Endothelial cell (in vitro differentiated cells): ENCODE measurements around the gene ADORA1. TPM values are rescaled to one million over a fixed set of nuclear protein-coding genes. Genes with fewer than 3 reads are reported as not detected.

Experiments used
- DNase-seq: peaks from one replicate; pipeline ENCODE4 v3.0.0; 2021; ENCODE audit warnings: low spot score
- H3K27ac Mint-ChIP-seq: one replicate; pipeline ENCODE4 v1.8.0; 2021; ENCODE audit warnings: mixed read lengths, inconsistent platforms; ENCODE audit not compliant: unreplicated experiment
- H3K27me3 Mint-ChIP-seq: one replicate; pipeline ENCODE4 v1.8.0; 2021; ENCODE audit warnings: mild to moderate bottlenecking, moderate library complexity, mixed read lengths, inconsistent platforms; ENCODE audit not compliant: unreplicated experiment
- H3K36me3 Mint-ChIP-seq: one replicate; pipeline ENCODE4 v1.8.0; 2021; ENCODE audit warnings: mild to moderate bottlenecking, low read depth, mixed read lengths, inconsistent platforms; ENCODE audit not compliant: unreplicated experiment
- H3K4me1 Mint-ChIP-seq: one replicate; pipeline ENCODE4 v1.8.0; 2021; ENCODE audit warnings: mild to moderate bottlenecking, mixed read lengths, inconsistent platforms; ENCODE audit not compliant: unreplicated experiment
- H3K4me3 Mint-ChIP-seq: one replicate; pipeline ENCODE4 v1.8.0; 2021; ENCODE audit warnings: mild to moderate bottlenecking, mixed read lengths, inconsistent platforms; ENCODE audit not compliant: unreplicated experiment
- H3K9me3 Mint-ChIP-seq: one replicate; pipeline ENCODE4 v1.8.0; 2021; ENCODE audit warnings: mixed read lengths, inconsistent platforms; ENCODE audit not compliant: unreplicated experiment
- total RNA-seq: library from RNA; stranded (reverse); fragmentation: NEBNext Ultra II Directional; extraction: Animal tissue kit (Norgen Biotek cat#: 25700); gene quantifications from one replicate; pipeline ENCODE4 v1.2.1, GENCODE V29; 2021; ENCODE audit not compliant: unreplicated experiment
- TF ChIP-seq, protein P1 (sequence below): fragments of 200-600 bp; sonication (generic); IDR thresholded peaks from one replicate; pipeline ENCODE4 v1.5.0; 2021; ENCODE audit warnings: antibody characterized with exemption; ENCODE audit not compliant: unreplicated experiment

The ADORA1 gene
- total RNA-seq, 1 donor from 2014 or later = 16.3 TPM

GRCh38 chr1:203121186-203122015 is 6.1 kb upstream of the ADORA1 start:
- Mint-ChIP-seq H3K4me3 (peak overlapping the region; percentile 80), H3K36me3 (peaks cover 4% of the 10 kb centered on the region), H3K9me3 (no peaks in the 10 kb centered on the region), H3K27ac (peak overlapping the region; percentile 64), H3K4me1 (peaks cover 61% of the 10 kb centered on the region), H3K27me3 (peaks cover 28% of the 10 kb centered on the region)
- no peak for DNase-seq
- TF ChIP-seq, protein P1, sequence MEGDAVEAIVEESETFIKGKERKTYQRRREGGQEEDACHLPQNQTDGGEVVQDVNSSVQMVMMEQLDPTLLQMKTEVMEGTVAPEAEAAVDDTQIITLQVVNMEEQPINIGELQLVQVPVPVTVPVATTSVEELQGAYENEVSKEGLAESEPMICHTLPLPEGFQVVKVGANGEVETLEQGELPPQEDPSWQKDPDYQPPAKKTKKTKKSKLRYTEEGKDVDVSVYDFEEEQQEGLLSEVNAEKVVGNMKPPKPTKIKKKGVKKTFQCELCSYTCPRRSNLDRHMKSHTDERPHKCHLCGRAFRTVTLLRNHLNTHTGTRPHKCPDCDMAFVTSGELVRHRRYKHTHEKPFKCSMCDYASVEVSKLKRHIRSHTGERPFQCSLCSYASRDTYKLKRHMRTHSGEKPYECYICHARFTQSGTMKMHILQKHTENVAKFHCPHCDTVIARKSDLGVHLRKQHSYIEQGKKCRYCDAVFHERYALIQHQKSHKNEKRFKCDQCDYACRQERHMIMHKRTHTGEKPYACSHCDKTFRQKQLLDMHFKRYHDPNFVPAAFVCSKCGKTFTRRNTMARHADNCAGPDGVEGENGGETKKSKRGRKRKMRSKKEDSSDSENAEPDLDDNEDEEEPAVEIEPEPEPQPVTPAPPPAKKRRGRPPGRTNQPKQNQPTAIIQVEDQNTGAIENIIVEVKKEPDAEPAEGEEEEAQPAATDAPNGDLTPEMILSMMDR = no peak

DNA sequence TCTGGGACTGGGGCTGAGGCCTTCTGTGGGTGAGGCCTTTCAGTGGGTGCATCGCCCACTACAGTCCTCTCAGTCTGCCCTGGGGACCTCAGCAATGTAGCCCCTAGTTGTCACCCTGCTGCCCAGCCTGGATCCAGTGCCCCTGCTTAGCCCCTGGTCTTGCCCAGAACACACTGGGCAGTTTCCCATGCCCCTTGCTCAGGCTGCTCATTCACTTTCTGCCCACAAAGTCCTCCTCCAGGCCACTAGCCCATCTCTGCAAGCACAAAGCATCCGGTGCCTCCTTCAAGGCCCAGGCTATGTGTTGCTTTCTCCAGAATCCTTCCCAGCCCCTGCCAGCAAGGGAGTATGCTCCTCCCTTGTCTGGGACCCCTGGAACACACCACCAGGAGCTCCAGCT is 5.4 kb upstream of the ADORA1 start:
- H3K36me3 Mint-ChIP-seq = peaks cover 4% of the 10 kb centered on the region
- TF ChIP-seq, protein P1 = no peak
- peaks cover 65% of the 10 kb centered on the region for H3K4me1 Mint-ChIP-seq
- no peak for DNase-seq
- peak overlapping the region; percentile 64 for H3K27ac Mint-ChIP-seq
- peaks cover 28% of the 10 kb centered on the region for H3K27me3 Mint-ChIP-seq
- H3K9me3 Mint-ChIP-seq = no peaks in the 10 kb centered on the region
- H3K4me3 Mint-ChIP-seq = no peak overlapping the region

DNA sequence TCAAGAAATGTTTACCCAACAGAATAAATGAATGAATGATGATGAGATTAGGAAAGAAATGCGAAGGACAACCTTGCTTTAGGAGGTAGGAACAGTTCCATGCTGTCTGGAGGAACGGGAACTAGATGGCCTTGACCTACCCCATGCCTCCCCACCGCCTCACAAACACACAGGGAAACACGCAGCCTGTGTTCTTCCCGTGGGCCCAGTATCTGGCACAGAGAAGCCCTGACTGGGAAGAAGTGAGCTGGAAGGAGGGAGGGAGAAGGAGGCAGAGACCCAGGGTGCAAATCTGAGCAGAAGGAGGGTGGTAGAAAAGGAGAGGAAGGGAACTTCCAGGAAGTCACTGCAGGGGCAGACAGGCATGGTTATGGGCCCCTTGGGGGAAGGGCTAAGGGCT is 3.5 kb upstream of the ADORA1 start:
- H3K36me3 Mint-ChIP-seq = peaks cover 4% of the 10 kb centered on the region
- TF ChIP-seq, protein P1 = no peak
- H3K4me3 Mint-ChIP-seq = no peak overlapping the region
- DNase-seq = no peak
- no peak overlapping the region for H3K27ac Mint-ChIP-seq
- peaks cover 31% of the 10 kb centered on the region for H3K27me3 Mint-ChIP-seq
- no peaks in the 10 kb centered on the region for H3K9me3 Mint-ChIP-seq
- H3K4me1 Mint-ChIP-seq = peaks cover 64% of the 10 kb centered on the region

DNA sequence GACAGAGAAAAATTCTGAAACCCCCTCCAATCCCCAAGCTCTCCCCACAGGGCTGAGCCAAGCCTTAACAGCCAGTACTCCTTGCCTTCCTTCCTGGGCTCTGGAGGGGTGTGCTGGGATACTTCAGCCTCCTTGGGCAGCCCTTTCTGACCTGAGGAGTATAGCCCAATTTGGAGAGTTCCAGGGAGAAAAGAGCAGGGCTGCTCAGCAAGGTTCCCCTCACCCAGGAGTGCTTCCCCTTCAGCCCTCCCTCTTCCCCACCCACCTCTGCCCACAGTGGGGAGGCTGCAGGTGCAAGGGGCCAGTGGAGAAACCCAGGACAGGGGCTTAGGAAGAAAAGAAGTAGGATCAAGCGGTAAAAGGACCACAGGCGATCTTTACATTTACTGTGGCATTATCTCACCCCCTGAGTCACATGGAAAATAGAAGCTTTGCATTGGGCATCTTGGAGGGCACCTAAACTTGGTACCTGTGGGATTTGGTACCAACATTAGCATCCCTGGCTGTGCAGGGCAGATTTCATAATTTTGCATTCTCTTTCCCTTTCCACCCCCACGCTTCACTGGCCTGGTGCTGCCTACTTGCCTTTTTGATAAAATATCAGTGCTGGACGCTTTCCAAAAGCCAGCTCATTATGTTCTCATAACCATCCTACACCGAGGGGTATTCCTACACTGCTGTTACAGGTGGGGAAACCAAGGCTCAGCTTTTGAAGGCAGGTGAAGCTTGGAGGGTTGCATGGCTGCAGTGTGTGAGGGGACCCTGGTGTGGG is 2.8 kb upstream of the ADORA1 start:
- Mint-ChIP-seq H3K9me3 (no peaks in the 10 kb centered on the region), H3K4me3 (no peak overlapping the region), H3K36me3 (peaks cover 4% of the 10 kb centered on the region), H3K27ac (no peak overlapping the region), H3K27me3 (peaks cover 31% of the 10 kb centered on the region), H3K4me1 (peaks cover 69% of the 10 kb centered on the region)
- no peak for DNase-seq
- TF ChIP-seq, protein P1 = no peak
